GM18519 (cell line): ENCODE data around the gene ADGRB3.
"Not testable (repeated sequence)": the region's sequence is repeated elsewhere in the genome, so short reads cannot be mapped to it uniquely, and the experiment has no call there.

Experiments used
- ATAC-seq: cut with Tn5 transposase; IDR thresholded peaks from one replicate; pipeline ENCODE4 v1.9.1; 2021; ENCODE audit warnings: mild to moderate bottlenecking, moderate library complexity; ENCODE audit not compliant: unreplicated experiment, low FRiP score

Gene ADGRB3

GRCh38 chr6:68732423-68732822, 97.3 kb downstream of the ADGRB3 start:
- no peak for ATAC-seq

GRCh38 chr6:68735866-68736265, 100.8 kb downstream of the ADGRB3 start:
- no peak for ATAC-seq

GRCh38 chr6:68737061-68737460, 102.0 kb downstream of the ADGRB3 start:
- ATAC-seq: no peak

GRCh38 chr6:68738039-68738438, 103.0 kb downstream of the ADGRB3 start:
- no peak for ATAC-seq

- peak; percentile 53 for ATAC-seq
These were observed 105.9 kb downstream of the ADGRB3 start for GRCh38 chr6:68740828-68741500.

- ATAC-seq: no peak
These were observed 106.7 kb downstream of the ADGRB3 start for GRCh38 chr6:68741501-68742386.

GRCh38 chr6:68743099-68743498, 108.0 kb downstream of the ADGRB3 start:
- no peak for ATAC-seq

GRCh38 chr6:68744376-68744775, 109.3 kb downstream of the ADGRB3 start:
- ATAC-seq: not testable (repeated sequence)

- ATAC-seq: no peak
These were observed 111.3 kb downstream of the ADGRB3 start for GRCh38 chr6:68746376-68746775.

- no peak for ATAC-seq
These were observed 112.2 kb downstream of the ADGRB3 start for GRCh38 chr6:68747110-68747790.

- not testable (repeated sequence) for ATAC-seq
These were observed 112.8 kb downstream of the ADGRB3 start for GRCh38 chr6:68747832-68748231.

GRCh38 chr6:68754681-68755213, 119.7 kb downstream of the ADGRB3 start:
- ATAC-seq: no peak

- no peak for ATAC-seq
These were observed 121.6 kb downstream of the ADGRB3 start for GRCh38 chr6:68756454-68757375.

- ATAC-seq: no peak
These were observed 122.7 kb downstream of the ADGRB3 start for GRCh38 chr6:68757821-68758220.

GRCh38 chr6:68758559-68758958, 123.5 kb downstream of the ADGRB3 start:
- ATAC-seq: no peak

GRCh38 chr6:68760485-68760884, 125.4 kb downstream of the ADGRB3 start:
- no peak for ATAC-seq

- ATAC-seq: no peak
These were observed 126.0 kb downstream of the ADGRB3 start for GRCh38 chr6:68760941-68761676.

GRCh38 chr6:68761985-68762384, 126.9 kb downstream of the ADGRB3 start:
- ATAC-seq: no peak

GRCh38 chr6:68771426-68771825, 136.3 kb downstream of the ADGRB3 start:
- no peak for ATAC-seq
